Activated CD8-positive, alpha-beta memory T cell treated with anti-CD3 and anti-CD28 coated beads, Interleukin-2, amount 10 ng/mL, durations not matched to agents 7 days and 5 days (primary cell): ENCODE data around the gene ING4. TPM values are rescaled to one million over a fixed set of nuclear protein-coding genes. Genes with fewer than 3 reads are reported as not detected.

ENCODE experiments used
- ATAC-seq: fragments of 150-1000 bp; cut with Tn5 transposase; one replicate; pipeline ENCODE4 v1.10.0; 2021; ENCODE audit warnings: moderate library complexity
- CTCF ChIA-PET: fragments of 350-600 bp; sonication (Branson Sonifier 250); formaldehyde crosslinking; loops from one replicate; lab custom pipeline; 2021; ENCODE audit warnings: antibody characterized with exemption; lab: Charles Lee
- DNase-seq: peaks from one replicate; pipeline ENCODE4 v3.0.0-alpha.2; 2020
- H3K27ac Mint-ChIP-seq: one replicate; pipeline ENCODE4 v1.8.0; 2021; ENCODE audit warnings: mild to moderate bottlenecking, mixed read lengths
- H3K27me3 Mint-ChIP-seq: one replicate; pipeline ENCODE4 v1.8.0; 2021; ENCODE audit warnings: mixed read lengths
- H3K36me3 Mint-ChIP-seq: one replicate; pipeline ENCODE4 v1.8.0; 2021; ENCODE audit warnings: mild to moderate bottlenecking, mixed read lengths
- H3K4me1 Mint-ChIP-seq: one replicate; pipeline ENCODE4 v1.8.0; 2021; ENCODE audit warnings: mixed read lengths
- H3K4me3 Mint-ChIP-seq: one replicate; pipeline ENCODE4 v1.8.0; 2021; ENCODE audit warnings: mild to moderate bottlenecking, moderate library complexity, mixed read lengths
- H3K9me3 Mint-ChIP-seq: one replicate; pipeline ENCODE4 v1.8.0; 2022; ENCODE audit warnings: low read depth, mixed read lengths
- total RNA-seq, 2 experiments: library from RNA; stranded (reverse); gene quantifications; one replicate each; pipeline ENCODE4 v1.2.3, GENCODE V29; 2021

Gene ING4
- total RNA-seq, 2 experiments from 2014 or later: 26.0 to 26.3 TPM

DNA sequence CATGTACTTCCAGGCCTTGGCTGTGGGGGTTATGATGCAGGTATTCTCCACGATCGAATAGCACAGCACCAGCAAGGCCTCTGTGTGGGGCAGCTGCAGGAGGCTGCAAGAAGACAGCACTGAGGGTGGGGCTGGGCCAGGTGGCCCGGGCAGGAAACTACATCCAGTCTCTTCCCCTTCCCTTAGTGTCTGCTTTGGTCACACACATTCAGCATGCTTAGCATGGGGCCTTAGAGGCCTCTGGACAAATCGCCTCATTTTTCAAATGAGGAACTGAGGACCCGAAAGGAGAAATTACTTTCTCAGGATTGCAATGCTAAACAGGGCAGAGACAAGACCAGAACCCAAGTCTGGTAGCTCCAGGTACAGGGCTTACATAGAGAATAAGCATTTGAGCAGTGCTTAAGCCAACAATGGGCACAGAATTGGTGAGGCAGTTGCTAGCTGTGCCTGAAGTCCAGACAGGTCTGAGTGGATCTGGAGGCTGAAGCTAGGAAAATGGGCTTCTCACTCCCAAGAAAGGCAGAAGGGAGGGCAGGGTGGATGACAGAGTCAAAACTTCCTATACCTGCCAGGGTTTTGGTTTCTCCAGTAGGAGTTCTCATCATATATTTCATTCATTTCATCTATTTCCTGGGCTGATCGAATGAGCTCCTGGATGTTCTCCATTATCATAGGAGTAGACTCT lies 19.2 kb downstream of the ING4 start:
- H3K4me3 Mint-ChIP-seq: no peak overlapping the region
- peaks cover 14% of the 10 kb centered on the region for H3K9me3 Mint-ChIP-seq
- DNase-seq (no peak), ATAC-seq (no peak)
- H3K27me3 Mint-ChIP-seq: peaks cover 10% of the 10 kb centered on the region
- CTCF ChIA-PET: interaction anchor here (1.2 to 1.7 kb wide), 2 partner anchors 13 to 23 kb away, joined by 4 to 10 read pairs; no protein-coding TSS in a partner anchor
- no peak overlapping the region for H3K27ac Mint-ChIP-seq
- peaks cover 8% of the 10 kb centered on the region for H3K4me1 Mint-ChIP-seq
- peaks cover 26% of the 10 kb centered on the region for H3K36me3 Mint-ChIP-seq

DNA sequence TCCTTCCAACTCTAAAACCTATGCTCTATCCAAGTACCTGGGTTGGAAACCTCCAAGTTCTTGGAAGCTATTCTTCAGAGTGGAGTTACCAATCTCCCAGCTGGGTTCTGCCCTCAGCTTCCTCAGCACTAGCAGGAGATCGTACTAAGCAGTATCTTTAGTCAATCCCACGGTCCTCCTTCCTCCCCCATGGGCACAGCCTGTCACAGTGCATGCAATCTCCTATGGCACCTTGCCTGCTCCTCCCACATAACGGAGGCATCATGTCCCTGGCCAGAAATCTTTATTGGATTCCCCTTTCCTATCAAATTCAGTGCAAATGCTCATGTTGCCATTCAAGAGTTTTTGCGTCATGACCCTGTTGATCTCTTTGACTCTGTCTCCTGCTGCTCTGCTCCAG lies 21.8 kb downstream of the ING4 start:
- H3K36me3 Mint-ChIP-seq: peaks cover 15% of the 10 kb centered on the region

DNA sequence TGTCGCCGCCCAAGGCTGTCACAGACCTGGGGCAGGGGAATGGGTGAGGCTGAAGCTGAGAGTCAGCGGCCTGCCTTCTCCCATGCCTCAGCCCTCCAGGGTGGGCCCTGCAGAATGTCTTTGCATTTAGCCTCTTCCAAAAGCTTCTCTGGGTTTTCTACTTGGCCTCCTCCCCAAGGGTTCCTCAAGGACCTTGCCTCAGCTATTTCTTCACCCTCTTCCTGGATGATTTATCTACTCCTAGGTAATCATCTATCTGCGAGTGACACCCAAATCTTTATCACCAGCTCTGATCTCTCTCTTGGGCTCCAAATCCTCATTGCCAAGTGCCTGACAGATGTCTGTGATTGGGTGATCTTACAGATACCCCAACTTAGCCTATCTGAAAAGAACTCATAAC lies 22.4 kb downstream of the ING4 start:
- Mint-ChIP-seq H3K9me3 (peaks cover 14% of the 10 kb centered on the region), H3K27ac (no peak overlapping the region), H3K36me3 (peaks cover 15% of the 10 kb centered on the region), H3K27me3 (peaks cover 10% of the 10 kb centered on the region), H3K4me3 (no peak overlapping the region), H3K4me1 (peaks cover 10% of the 10 kb centered on the region)
- DNase-seq: no peak
- CTCF ChIA-PET: interaction anchor here (1.0 to 1.1 kb wide), 2 partner anchors 13 to 52 kb away, joined by 3 to 4 read pairs; no protein-coding TSS in a partner anchor
- no peak for ATAC-seq

More for the DNA sequence above, 21.8 kb downstream of the ING4 start:
- Mint-ChIP-seq H3K4me1 (peaks cover 5% of the 10 kb centered on the region), H3K4me3 (no peak overlapping the region), H3K9me3 (peaks cover 14% of the 10 kb centered on the region), H3K27me3 (peaks cover 10% of the 10 kb centered on the region), H3K27ac (no peak overlapping the region)
- no peak for ATAC-seq
- CTCF ChIA-PET: interaction anchor here (1.0 to 1.1 kb wide), 2 partner anchors 13 to 53 kb away, joined by 3 to 4 read pairs; no protein-coding TSS in a partner anchor
- no peak for DNase-seq

- CTCF ChIA-PET: no interaction called here
- DNase-seq (no peak), ATAC-seq (no peak)
- Mint-ChIP-seq H3K4me1 (peaks cover 18% of the 10 kb centered on the region), H3K4me3 (no peak overlapping the region), H3K27ac (no peak overlapping the region), H3K36me3 (peaks cover 10% of the 10 kb centered on the region), H3K27me3 (peaks cover 10% of the 10 kb centered on the region), H3K9me3 (peaks cover 9% of the 10 kb centered on the region)
Observed at GRCh38 chr12:6639151-6639801, 23.6 kb downstream of the ING4 start.

- H3K27ac Mint-ChIP-seq: no peak overlapping the region
Observed at GRCh38 chr12:6638305-6638704, 24.6 kb downstream of the ING4 start.

GRCh38 chr12:6635856-6636531 lies 26.9 kb downstream of the ING4 start, which contains the start of gene LPAR5:
Gene LPAR5, minus strand, starts transcription at chr12:6635959. Its CDS starts 14,711 bp downstream, at chr12:6621248.
- peak; percentile 68 for ATAC-seq
- peak within 1 kb of the TSS; percentile 92 for H3K27ac Mint-ChIP-seq
- H3K9me3 Mint-ChIP-seq: no peaks in the 10 kb centered on the region
- peak within 1 kb of the TSS; percentile 77 for H3K4me3 Mint-ChIP-seq
- peaks cover 44% of the 10 kb centered on the region for H3K4me1 Mint-ChIP-seq
- CTCF ChIA-PET: interaction anchor here (1.0 to 2.1 kb wide), 8 partner anchors 14 to 131 kb away, joined by 3 to 8 read pairs (median 4); partner anchors contain the start of genes PTMS and ZNF384
- H3K27me3 Mint-ChIP-seq: no peaks in the 10 kb centered on the region
- DNase-seq: peak; percentile 79
- H3K36me3 Mint-ChIP-seq: peaks cover 4% of the 10 kb centered on the region

More at GRCh38 chr12:6638305-6638704, 24.6 kb downstream of the ING4 start:
- H3K4me3 Mint-ChIP-seq: no peak overlapping the region
- H3K4me1 Mint-ChIP-seq: peaks cover 21% of the 10 kb centered on the region
- ATAC-seq (no peak), DNase-seq (no peak)
- peaks cover 3% of the 10 kb centered on the region for H3K9me3 Mint-ChIP-seq
- peaks cover 4% of the 10 kb centered on the region for H3K36me3 Mint-ChIP-seq
- CTCF ChIA-PET: no interaction called here
- peaks cover 10% of the 10 kb centered on the region for H3K27me3 Mint-ChIP-seq

DNA sequence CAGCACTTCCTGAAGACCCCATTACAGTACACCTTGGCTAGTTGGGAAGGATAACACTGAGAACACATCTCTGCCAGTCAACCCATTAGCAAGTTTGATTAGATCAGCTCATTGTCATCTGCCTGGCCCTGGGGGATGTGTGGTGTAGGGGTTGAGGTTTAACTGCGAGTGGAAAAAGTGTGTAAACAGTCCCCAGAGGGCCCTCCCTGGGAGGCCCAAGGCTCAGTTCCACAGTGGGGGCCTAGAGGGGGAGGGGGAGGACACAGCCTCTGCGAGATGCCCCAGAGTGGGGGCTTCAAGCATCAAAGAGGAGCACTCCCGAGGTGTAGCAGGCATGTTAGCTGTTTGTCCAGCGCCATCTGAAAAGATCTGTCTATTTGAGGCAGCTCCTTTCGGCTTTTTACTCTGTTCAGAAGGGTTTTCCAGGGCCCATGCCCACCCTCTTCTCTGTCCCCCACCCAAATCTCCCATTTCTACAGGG lies 27.5 kb downstream of the ING4 start:
- H3K36me3 Mint-ChIP-seq: peaks cover 4% of the 10 kb centered on the region
- ATAC-seq (peak; percentile 75), DNase-seq (peak; percentile 85)
- H3K9me3 Mint-ChIP-seq: no peaks in the 10 kb centered on the region
- no peaks in the 10 kb centered on the region for H3K27me3 Mint-ChIP-seq
- peaks cover 50% of the 10 kb centered on the region for H3K4me1 Mint-ChIP-seq
- CTCF ChIA-PET: interaction anchor here (0.8 to 2.1 kb wide), 11 partner anchors 12 to 190 kb away, joined by 3 to 8 read pairs (median 4); partner anchors contain the start of genes PTMS and ZNF384
- H3K27ac Mint-ChIP-seq: peak overlapping the region; percentile 92
- peak overlapping the region; percentile 77 for H3K4me3 Mint-ChIP-seq

DNA sequence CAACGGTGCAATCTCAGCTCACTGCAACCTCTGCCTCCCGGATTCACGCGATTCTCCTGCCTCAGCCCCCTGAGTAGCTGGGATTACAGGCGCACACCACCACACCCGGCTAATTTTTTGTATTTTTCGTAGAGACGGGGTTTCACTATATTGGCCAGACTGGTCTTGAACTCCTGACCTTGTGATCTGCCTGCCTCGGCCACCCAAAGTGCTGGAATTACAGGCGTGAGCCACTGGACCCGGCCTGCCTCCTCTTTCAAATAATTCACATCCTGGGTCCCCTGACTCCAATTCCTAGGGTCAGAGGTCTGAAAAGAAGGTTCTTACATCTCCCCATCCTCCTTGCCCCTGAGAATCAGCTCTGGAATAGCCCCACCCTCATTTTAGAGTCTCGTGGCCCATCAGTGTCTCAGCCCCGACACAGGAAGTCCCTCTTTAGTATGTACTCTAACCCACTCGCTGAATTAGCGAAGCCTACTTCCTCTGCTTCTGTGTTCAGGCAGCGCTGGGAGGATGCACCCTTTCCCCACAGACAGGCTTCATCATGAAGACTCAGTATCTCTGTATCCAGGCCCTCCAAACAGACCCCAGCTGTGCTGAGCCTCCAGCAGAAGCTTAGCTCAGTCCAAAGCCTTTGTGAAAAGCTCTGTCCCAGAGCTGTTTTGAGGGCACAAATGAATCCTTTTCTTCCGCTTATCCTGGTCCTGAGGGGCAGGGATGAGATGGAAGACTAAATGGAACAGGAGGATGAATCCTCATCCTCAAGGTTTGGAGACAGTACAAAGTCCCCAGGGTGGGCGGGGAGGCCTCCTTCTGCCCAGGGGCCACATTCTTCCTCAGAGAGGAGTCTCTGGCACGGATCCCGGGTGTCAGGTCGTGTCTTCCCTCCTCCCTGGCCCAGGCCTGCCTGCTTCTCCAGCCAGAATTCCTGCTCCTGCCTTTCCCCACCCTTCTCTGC lies 30.6 kb downstream of the ING4 start:
- H3K4me3 Mint-ChIP-seq: peak overlapping the region; percentile 80
- DNase-seq: peak; percentile 78
- no peaks in the 10 kb centered on the region for H3K27me3 Mint-ChIP-seq
- no peaks in the 10 kb centered on the region for H3K9me3 Mint-ChIP-seq
- peak overlapping the region; percentile 99 for H3K27ac Mint-ChIP-seq
- peaks cover 6% of the 10 kb centered on the region for H3K36me3 Mint-ChIP-seq
- peaks cover 60% of the 10 kb centered on the region for H3K4me1 Mint-ChIP-seq
- CTCF ChIA-PET: interaction anchor here (0.7 to 3.0 kb wide), 8 partner anchors 11 to 134 kb away, joined by 3 to 12 read pairs (median 6); partner anchors contain the start of gene PTMS
- ATAC-seq: peak; percentile 66

- Mint-ChIP-seq H3K4me3 (peak overlapping the region; percentile 80), H3K9me3 (no peaks in the 10 kb centered on the region), H3K4me1 (peaks cover 65% of the 10 kb centered on the region), H3K27me3 (no peaks in the 10 kb centered on the region), H3K36me3 (peaks cover 7% of the 10 kb centered on the region), H3K27ac (peak overlapping the region; percentile 99)
- DNase-seq: peak; percentile 54
- CTCF ChIA-PET: interaction anchor here (0.6 to 3.0 kb wide), 9 partner anchors 11 to 135 kb away, joined by 3 to 12 read pairs (median 6); partner anchors contain the start of gene PTMS
- peak; percentile 25 for ATAC-seq
Observed at GRCh38 chr12:6631549-6631961, 31.4 kb downstream of the ING4 start.

- H3K27ac Mint-ChIP-seq: peak overlapping the region; percentile 99
- DNase-seq (no peak), ATAC-seq (no peak)
- H3K4me3 Mint-ChIP-seq: peak overlapping the region; percentile 80
- H3K9me3 Mint-ChIP-seq: no peaks in the 10 kb centered on the region
- no peaks in the 10 kb centered on the region for H3K27me3 Mint-ChIP-seq
- H3K4me1 Mint-ChIP-seq: peaks cover 61% of the 10 kb centered on the region
- CTCF ChIA-PET: interaction anchor here (0.6 to 3.0 kb wide), 5 partner anchors 10 to 136 kb away, joined by 3 to 12 read pairs (median 6); no protein-coding TSS in a partner anchor
- H3K36me3 Mint-ChIP-seq: peaks cover 10% of the 10 kb centered on the region
Observed at GRCh38 chr12:6630736-6631135, 32.2 kb downstream of the ING4 start.

DNA sequence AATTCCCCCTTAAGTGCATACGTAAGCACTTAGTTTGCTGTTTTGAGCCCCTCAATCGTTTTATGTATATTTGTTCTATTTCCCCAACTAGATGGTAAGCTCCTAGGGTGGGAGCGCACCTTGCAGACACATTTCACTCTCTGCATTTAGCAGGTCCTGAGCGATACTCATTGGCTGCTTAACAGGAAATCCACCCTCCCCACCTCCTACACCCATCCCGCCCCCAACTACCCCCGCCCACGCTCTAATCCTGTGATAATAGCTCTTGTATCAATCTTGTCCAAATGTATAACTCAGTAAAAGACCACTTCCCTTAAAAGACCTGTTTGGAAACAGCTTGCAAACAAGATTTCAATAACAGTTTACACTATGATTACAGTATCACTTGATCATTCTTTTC lies 35.3 kb downstream of the ING4 start:
- H3K4me1 Mint-ChIP-seq: peaks cover 49% of the 10 kb centered on the region
- H3K27ac Mint-ChIP-seq: peak overlapping the region; percentile 79
- DNase-seq (peak; percentile 73), ATAC-seq (peak; percentile 82)
- peaks cover 13% of the 10 kb centered on the region for H3K36me3 Mint-ChIP-seq
- no peaks in the 10 kb centered on the region for H3K9me3 Mint-ChIP-seq
- peak overlapping the region; percentile 75 for H3K4me3 Mint-ChIP-seq
- CTCF ChIA-PET: interaction anchor here (0.7 to 1.3 kb wide), 12 partner anchors 11 to 245 kb away, joined by 3 to 5 read pairs (median 4); partner anchors contain the start of genes SPSB2 and ZNF384
- no peaks in the 10 kb centered on the region for H3K27me3 Mint-ChIP-seq
